ENCODE measurements around the gene TRAF3IP1. TPM values are rescaled to one million over a fixed set of nuclear protein-coding genes. Genes with fewer than 3 reads are reported as not detected.

The TRAF3IP1 gene
- polyA plus RNA-seq, 1 donor from 2014 or later: 12.5 TPM

DNA sequence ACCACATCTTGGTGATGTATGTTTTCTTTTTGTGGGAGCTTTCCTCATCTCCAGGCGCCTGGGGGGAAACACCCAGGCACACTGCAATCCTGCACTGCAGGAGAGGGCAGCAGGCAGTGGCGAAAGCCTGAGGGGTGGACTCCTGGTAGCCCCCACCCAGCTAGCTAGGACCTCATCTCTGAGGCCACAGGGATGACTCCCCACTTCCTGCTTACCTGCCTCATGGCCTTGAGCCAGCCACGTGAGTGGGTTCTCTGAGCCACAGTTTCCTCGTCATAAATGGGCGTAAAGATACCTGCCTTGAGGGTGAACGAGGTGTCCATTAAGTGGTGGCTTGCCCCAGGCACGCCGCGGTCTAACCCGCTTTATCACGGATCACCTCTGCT lies 19.1 kb downstream of the TRAF3IP1 start:
- Histone ChIP-seq H3K79me2 (replicated peaks; ENCODE audit: insufficient read depth, low read length) (no peaks in the 10 kb centered on the region), H4K20me1 (ENCODE audit: insufficient read depth) (no peaks in the 10 kb centered on the region)

DNA sequence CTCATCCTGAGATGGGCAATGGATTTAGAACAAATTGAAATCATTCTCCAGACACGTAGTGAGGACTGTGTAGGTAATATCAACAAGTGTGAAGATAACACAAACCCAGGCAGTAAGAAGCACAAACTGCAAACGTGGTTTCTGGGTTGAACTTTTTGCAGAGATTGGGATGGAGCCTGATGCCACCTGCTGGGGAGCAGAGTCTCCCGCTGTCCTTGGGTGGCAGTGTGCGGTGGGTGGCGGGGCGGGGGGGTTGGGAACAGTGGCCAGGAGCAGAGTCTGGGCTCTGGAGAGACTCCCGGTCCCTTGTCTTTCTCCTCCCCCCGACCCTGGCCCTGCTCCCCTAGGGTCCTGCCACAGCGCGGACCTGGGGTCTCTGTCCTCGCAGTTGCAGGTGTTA lies 19.5 kb downstream of the TRAF3IP1 start:
- Histone ChIP-seq H3K27ac (ENCODE audit: low read length) (no peak overlapping the region), H4K20me1 (ENCODE audit: insufficient read depth) (no peaks in the 10 kb centered on the region)
- TF ChIP-seq, protein P1, sequence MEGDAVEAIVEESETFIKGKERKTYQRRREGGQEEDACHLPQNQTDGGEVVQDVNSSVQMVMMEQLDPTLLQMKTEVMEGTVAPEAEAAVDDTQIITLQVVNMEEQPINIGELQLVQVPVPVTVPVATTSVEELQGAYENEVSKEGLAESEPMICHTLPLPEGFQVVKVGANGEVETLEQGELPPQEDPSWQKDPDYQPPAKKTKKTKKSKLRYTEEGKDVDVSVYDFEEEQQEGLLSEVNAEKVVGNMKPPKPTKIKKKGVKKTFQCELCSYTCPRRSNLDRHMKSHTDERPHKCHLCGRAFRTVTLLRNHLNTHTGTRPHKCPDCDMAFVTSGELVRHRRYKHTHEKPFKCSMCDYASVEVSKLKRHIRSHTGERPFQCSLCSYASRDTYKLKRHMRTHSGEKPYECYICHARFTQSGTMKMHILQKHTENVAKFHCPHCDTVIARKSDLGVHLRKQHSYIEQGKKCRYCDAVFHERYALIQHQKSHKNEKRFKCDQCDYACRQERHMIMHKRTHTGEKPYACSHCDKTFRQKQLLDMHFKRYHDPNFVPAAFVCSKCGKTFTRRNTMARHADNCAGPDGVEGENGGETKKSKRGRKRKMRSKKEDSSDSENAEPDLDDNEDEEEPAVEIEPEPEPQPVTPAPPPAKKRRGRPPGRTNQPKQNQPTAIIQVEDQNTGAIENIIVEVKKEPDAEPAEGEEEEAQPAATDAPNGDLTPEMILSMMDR (IDR thresholded peaks at IDR 0.05; ENCODE audit: poor library complexity, severe bottlenecking): no peak
- TF ChIP-seq MXI1 (conservative IDR thresholded peaks at IDR 0.05; ENCODE audit: poor library complexity, severe bottlenecking) (no peak), EZH2 (IDR thresholded peaks at IDR 0.05; ENCODE audit: borderline replicate concordance, insufficient read depth, low read length, poor library complexity, severe bottlenecking) (no peak), POLR2AphosphoS5 (IDR thresholded peaks at IDR 0.05) (no peak), SMC3 (conservative IDR thresholded peaks at IDR 0.05; ENCODE audit: poor library complexity) (no peak), EP300 (conservative IDR thresholded peaks at IDR 0.05; ENCODE audit: poor library complexity, severe bottlenecking) (no peak), RAD21 (conservative IDR thresholded peaks at IDR 0.05) (no peak), TAF1 (IDR thresholded peaks at IDR 0.05; ENCODE audit: low read depth) (no peak)
- TF ChIP-seq, protein P2, sequence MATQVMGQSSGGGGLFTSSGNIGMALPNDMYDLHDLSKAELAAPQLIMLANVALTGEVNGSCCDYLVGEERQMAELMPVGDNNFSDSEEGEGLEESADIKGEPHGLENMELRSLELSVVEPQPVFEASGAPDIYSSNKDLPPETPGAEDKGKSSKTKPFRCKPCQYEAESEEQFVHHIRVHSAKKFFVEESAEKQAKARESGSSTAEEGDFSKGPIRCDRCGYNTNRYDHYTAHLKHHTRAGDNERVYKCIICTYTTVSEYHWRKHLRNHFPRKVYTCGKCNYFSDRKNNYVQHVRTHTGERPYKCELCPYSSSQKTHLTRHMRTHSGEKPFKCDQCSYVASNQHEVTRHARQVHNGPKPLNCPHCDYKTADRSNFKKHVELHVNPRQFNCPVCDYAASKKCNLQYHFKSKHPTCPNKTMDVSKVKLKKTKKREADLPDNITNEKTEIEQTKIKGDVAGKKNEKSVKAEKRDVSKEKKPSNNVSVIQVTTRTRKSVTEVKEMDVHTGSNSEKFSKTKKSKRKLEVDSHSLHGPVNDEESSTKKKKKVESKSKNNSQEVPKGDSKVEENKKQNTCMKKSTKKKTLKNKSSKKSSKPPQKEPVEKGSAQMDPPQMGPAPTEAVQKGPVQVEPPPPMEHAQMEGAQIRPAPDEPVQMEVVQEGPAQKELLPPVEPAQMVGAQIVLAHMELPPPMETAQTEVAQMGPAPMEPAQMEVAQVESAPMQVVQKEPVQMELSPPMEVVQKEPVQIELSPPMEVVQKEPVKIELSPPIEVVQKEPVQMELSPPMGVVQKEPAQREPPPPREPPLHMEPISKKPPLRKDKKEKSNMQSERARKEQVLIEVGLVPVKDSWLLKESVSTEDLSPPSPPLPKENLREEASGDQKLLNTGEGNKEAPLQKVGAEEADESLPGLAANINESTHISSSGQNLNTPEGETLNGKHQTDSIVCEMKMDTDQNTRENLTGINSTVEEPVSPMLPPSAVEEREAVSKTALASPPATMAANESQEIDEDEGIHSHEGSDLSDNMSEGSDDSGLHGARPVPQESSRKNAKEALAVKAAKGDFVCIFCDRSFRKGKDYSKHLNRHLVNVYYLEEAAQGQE (IDR thresholded peaks at IDR 0.05; ENCODE audit: borderline replicate concordance): no peak

More for the DNA sequence above, 19.1 kb downstream of the TRAF3IP1 start:
- no peaks in the 10 kb centered on the region for H3K36me3 ChIP-seq (ENCODE audit: insufficient read depth, low read length)
- H3K9me3 ChIP-seq (ENCODE audit: low read length): no peaks in the 10 kb centered on the region
- TF ChIP-seq, protein P1 (IDR thresholded peaks at IDR 0.05; ENCODE audit: poor library complexity, severe bottlenecking): no peak
- no peak for TF ChIP-seq RAD21 (conservative IDR thresholded peaks at IDR 0.05)
- TF ChIP-seq MXI1 (conservative IDR thresholded peaks at IDR 0.05; ENCODE audit: poor library complexity, severe bottlenecking): no peak
- TF ChIP-seq POLR2AphosphoS5 (IDR thresholded peaks at IDR 0.05): no peak
- TF ChIP-seq, protein P2 (IDR thresholded peaks at IDR 0.05; ENCODE audit: borderline replicate concordance): no peak
- no peak for TF ChIP-seq TAF1 (IDR thresholded peaks at IDR 0.05; ENCODE audit: low read depth)
- TF ChIP-seq SMC3 (conservative IDR thresholded peaks at IDR 0.05; ENCODE audit: poor library complexity): no peak
- no peak for TF ChIP-seq EP300 (conservative IDR thresholded peaks at IDR 0.05; ENCODE audit: poor library complexity, severe bottlenecking)
- no peak for TF ChIP-seq EZH2 (IDR thresholded peaks at IDR 0.05; ENCODE audit: borderline replicate concordance, insufficient read depth, low read length, poor library complexity, severe bottlenecking)
- no peaks in the 10 kb centered on the region for H3K9me2 ChIP-seq (ENCODE audit: insufficient read depth, low read length)
- H3K9ac ChIP-seq (ENCODE audit: low read length): no peak overlapping the region
- H3F3A ChIP-seq (ENCODE audit: insufficient read depth, low read length, poor library complexity, severe bottlenecking): no peaks in the 10 kb centered on the region
- H3K27ac ChIP-seq (ENCODE audit: low read length): no peak overlapping the region
- H3K27me3 ChIP-seq (ENCODE audit: insufficient read depth, low read depth, low read length): no peaks in the 10 kb centered on the region
- H3K4me2 ChIP-seq (ENCODE audit: low read length): no peak overlapping the region
- no peak overlapping the region for H2AFZ ChIP-seq (ENCODE audit: low read depth, low read length)
- H3K4me3 ChIP-seq (ENCODE audit: low read length): no peak overlapping the region

More for the DNA sequence above, 19.5 kb downstream of the TRAF3IP1 start:
- Histone ChIP-seq H2AFZ (ENCODE audit: low read depth, low read length) (no peak overlapping the region), H3K9me2 (ENCODE audit: insufficient read depth, low read length) (no peaks in the 10 kb centered on the region), H3K9ac (ENCODE audit: low read length) (no peak overlapping the region), H3K27me3 (ENCODE audit: insufficient read depth, low read depth, low read length) (no peaks in the 10 kb centered on the region), H3K4me3 (ENCODE audit: low read length) (no peak overlapping the region), H3F3A (ENCODE audit: insufficient read depth, low read length, poor library complexity, severe bottlenecking) (no peaks in the 10 kb centered on the region), H3K4me2 (ENCODE audit: low read length) (no peak overlapping the region), H3K9me3 (ENCODE audit: low read length) (no peaks in the 10 kb centered on the region), H3K36me3 (ENCODE audit: insufficient read depth, low read length) (no peaks in the 10 kb centered on the region), H3K79me2 (replicated peaks; ENCODE audit: insufficient read depth, low read length) (no peaks in the 10 kb centered on the region)

All from neural cell (in vitro differentiated cells).